ENCODE results near the gene CALML6.
"Not testable (repeated sequence)": the region's sequence is repeated elsewhere in the genome, so short reads cannot be mapped to it uniquely, and the experiment has no call there.

Gene CALML6

GRCh38 chr1:1914971-1915692 lies at the start of gene CALML6:
Gene CALML6 (plus strand): TSS chr1:1915260. CDS start chr1:1915281, 21 bp downstream.
- no peak for DNase-seq (ENCODE audit: low spot score)

- no peak for DNase-seq (ENCODE audit: low spot score)
Measured at GRCh38 chr1:1867164-1867563, 47.9 kb upstream of the CALML6 start.

GRCh38 chr1:1869469-1869868 lies 45.6 kb upstream of the CALML6 start:
- no peak for DNase-seq (ENCODE audit: low spot score)

- DNase-seq (ENCODE audit: low spot score), result no peak
Measured at GRCh38 chr1:1872329-1872994, 42.6 kb upstream of the CALML6 start.

GRCh38 chr1:1873186-1873585 lies 41.9 kb upstream of the CALML6 start:
- DNase-seq (ENCODE audit: low spot score), result no peak

- no peak for DNase-seq (ENCODE audit: low spot score)
Measured at GRCh38 chr1:1874901-1875300, 40.2 kb upstream of the CALML6 start.

- DNase-seq (ENCODE audit: low spot score), result no peak
Measured at GRCh38 chr1:1875932-1876331, 39.1 kb upstream of the CALML6 start.

- DNase-seq (ENCODE audit: low spot score), result no peak
Measured at GRCh38 chr1:1876335-1876930, 38.6 kb upstream of the CALML6 start.

GRCh38 chr1:1877865-1878436 lies 37.1 kb upstream of the CALML6 start:
- no peak for DNase-seq (ENCODE audit: low spot score)

- DNase-seq (ENCODE audit: low spot score), result no peak
Measured at GRCh38 chr1:1879942-1880341, 35.1 kb upstream of the CALML6 start.

GRCh38 chr1:1880617-1881312 lies 34.3 kb upstream of the CALML6 start:
- DNase-seq (ENCODE audit: low spot score), result no peak

GRCh38 chr1:1881727-1882126 lies 33.3 kb upstream of the CALML6 start:
- DNase-seq (ENCODE audit: low spot score), result no peak

GRCh38 chr1:1883092-1883873 lies 31.8 kb upstream of the CALML6 start:
- DNase-seq (ENCODE audit: low spot score), result no peak

- not testable (repeated sequence) for DNase-seq (ENCODE audit: low spot score)
Measured at GRCh38 chr1:1883890-1884289, 31.2 kb upstream of the CALML6 start.

GRCh38 chr1:1889090-1889750 lies 25.8 kb upstream of the CALML6 start:
- no peak for DNase-seq (ENCODE audit: low spot score)

GRCh38 chr1:1889847-1890505 lies 25.1 kb upstream of the CALML6 start:
- no peak for DNase-seq (ENCODE audit: low spot score)

- peak; percentile 92 for DNase-seq (ENCODE audit: low spot score)
Measured at GRCh38 chr1:1890506-1891348, 24.3 kb upstream of the CALML6 start, which contains the start of gene GNB1. Gene GNB1 (minus strand): TSS chr1:1891087. CDS start chr1:1825453, 65,634 bp downstream.

- peak; percentile 76 for DNase-seq (ENCODE audit: low spot score)
Measured at GRCh38 chr1:1891349-1892078, 23.5 kb upstream of the CALML6 start.

All from ecto neural progenitor cell (in vitro differentiated cells).